Measurements from ENCODE around the gene METTL27.

GRCh38 chr7:73827567-73828106 is 14.7 kb downstream of the METTL27 start:
- TF ChIP-seq POLR2A (IDR thresholded peaks at IDR 0.05), result no peak
- TF ChIP-seq, protein P1, sequence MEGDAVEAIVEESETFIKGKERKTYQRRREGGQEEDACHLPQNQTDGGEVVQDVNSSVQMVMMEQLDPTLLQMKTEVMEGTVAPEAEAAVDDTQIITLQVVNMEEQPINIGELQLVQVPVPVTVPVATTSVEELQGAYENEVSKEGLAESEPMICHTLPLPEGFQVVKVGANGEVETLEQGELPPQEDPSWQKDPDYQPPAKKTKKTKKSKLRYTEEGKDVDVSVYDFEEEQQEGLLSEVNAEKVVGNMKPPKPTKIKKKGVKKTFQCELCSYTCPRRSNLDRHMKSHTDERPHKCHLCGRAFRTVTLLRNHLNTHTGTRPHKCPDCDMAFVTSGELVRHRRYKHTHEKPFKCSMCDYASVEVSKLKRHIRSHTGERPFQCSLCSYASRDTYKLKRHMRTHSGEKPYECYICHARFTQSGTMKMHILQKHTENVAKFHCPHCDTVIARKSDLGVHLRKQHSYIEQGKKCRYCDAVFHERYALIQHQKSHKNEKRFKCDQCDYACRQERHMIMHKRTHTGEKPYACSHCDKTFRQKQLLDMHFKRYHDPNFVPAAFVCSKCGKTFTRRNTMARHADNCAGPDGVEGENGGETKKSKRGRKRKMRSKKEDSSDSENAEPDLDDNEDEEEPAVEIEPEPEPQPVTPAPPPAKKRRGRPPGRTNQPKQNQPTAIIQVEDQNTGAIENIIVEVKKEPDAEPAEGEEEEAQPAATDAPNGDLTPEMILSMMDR (IDR thresholded peaks at IDR 0.05), result no peak

All from esophagus squamous epithelium (tissue), 4 donors.